ENCODE measurements around the gene ACSM2B.
"Not testable (repeated sequence)": the region's sequence is repeated elsewhere in the genome, so short reads cannot be mapped to it uniquely, and the experiment has no call there.

The ACSM2B gene

GRCh38 chr16:20520103-20520502 lies 56.1 kb downstream of the ACSM2B start:
- H3K9ac ChIP-seq (ENCODE audit: low read depth, low read length) = no peak overlapping the region
- no peaks in the 10 kb centered on the region for H3K36me3 ChIP-seq (ENCODE audit: insufficient read depth, low read length)
- H3K9me3 ChIP-seq (ENCODE audit: control insufficient read depth, insufficient read depth, low read length) = no peaks in the 10 kb centered on the region
- H3K4me1 ChIP-seq (ENCODE audit: insufficient read depth, low read length) = no peaks in the 10 kb centered on the region

- no peaks in the 10 kb centered on the region for H3K9me3 ChIP-seq (ENCODE audit: control insufficient read depth, insufficient read depth, low read length)
- H3K4me1 ChIP-seq (ENCODE audit: insufficient read depth, low read length) = no peaks in the 10 kb centered on the region
- no peaks in the 10 kb centered on the region for H3K36me3 ChIP-seq (ENCODE audit: insufficient read depth, low read length)
- no peak overlapping the region for H3K9ac ChIP-seq (ENCODE audit: low read depth, low read length)
Measured at GRCh38 chr16:20519231-20519630, 56.9 kb downstream of the ACSM2B start.

GRCh38 chr16:20517149-20517548 lies 59.0 kb downstream of the ACSM2B start:
- H3K9ac ChIP-seq (ENCODE audit: low read depth, low read length) = no peak overlapping the region
- H3K4me1 ChIP-seq (ENCODE audit: insufficient read depth, low read length) = no peaks in the 10 kb centered on the region
- no peaks in the 10 kb centered on the region for H3K36me3 ChIP-seq (ENCODE audit: insufficient read depth, low read length)
- H3K9me3 ChIP-seq (ENCODE audit: control insufficient read depth, insufficient read depth, low read length) = no peaks in the 10 kb centered on the region

- Histone ChIP-seq H3K4me1 (ENCODE audit: insufficient read depth, low read length) (no peaks in the 10 kb centered on the region), H3K36me3 (ENCODE audit: insufficient read depth, low read length) (no peaks in the 10 kb centered on the region), H3K9ac (ENCODE audit: low read depth, low read length) (no peak overlapping the region), H3K9me3 (ENCODE audit: control insufficient read depth, insufficient read depth, low read length) (no peaks in the 10 kb centered on the region)
Measured at GRCh38 chr16:20515688-20516090, 60.5 kb downstream of the ACSM2B start.

GRCh38 chr16:20510323-20510722 lies 65.8 kb downstream of the ACSM2B start:
- H3K36me3 ChIP-seq (ENCODE audit: insufficient read depth, low read length) = no peaks in the 10 kb centered on the region

GRCh38 chr16:20507280-20507679 lies 68.9 kb downstream of the ACSM2B start:
- Histone ChIP-seq H3K9ac (ENCODE audit: low read depth, low read length) (no peak overlapping the region), H3K4me1 (ENCODE audit: insufficient read depth, low read length) (no peaks in the 10 kb centered on the region), H3K36me3 (ENCODE audit: insufficient read depth, low read length) (no peaks in the 10 kb centered on the region), H3K9me3 (ENCODE audit: control insufficient read depth, insufficient read depth, low read length) (no peaks in the 10 kb centered on the region)

More at GRCh38 chr16:20510323-20510722, 65.8 kb downstream of the ACSM2B start:
- H3K9ac ChIP-seq (ENCODE audit: low read depth, low read length) = no peak overlapping the region
- no peaks in the 10 kb centered on the region for H3K9me3 ChIP-seq (ENCODE audit: control insufficient read depth, insufficient read depth, low read length)
- no peaks in the 10 kb centered on the region for H3K4me1 ChIP-seq (ENCODE audit: insufficient read depth, low read length)

- H3K9ac ChIP-seq (ENCODE audit: low read depth, low read length) = no peak overlapping the region
- no peaks in the 10 kb centered on the region for H3K36me3 ChIP-seq (ENCODE audit: insufficient read depth, low read length)
- H3K4me1 ChIP-seq (ENCODE audit: insufficient read depth, low read length) = no peaks in the 10 kb centered on the region
- H3K9me3 ChIP-seq (ENCODE audit: control insufficient read depth, insufficient read depth, low read length) = no peaks in the 10 kb centered on the region
Measured at GRCh38 chr16:20504418-20504817, 71.7 kb downstream of the ACSM2B start.

GRCh38 chr16:20491448-20491847 lies 84.7 kb downstream of the ACSM2B start:
- not testable (repeated sequence) for H3K36me3 ChIP-seq (ENCODE audit: insufficient read depth, low read length); H3K9ac ChIP-seq (ENCODE audit: low read depth, low read length); H3K9me3 ChIP-seq (ENCODE audit: control insufficient read depth, insufficient read depth, low read length); H3K4me1 ChIP-seq (ENCODE audit: insufficient read depth, low read length)

GRCh38 chr16:20490994-20491393 lies 85.2 kb downstream of the ACSM2B start:
- not testable (repeated sequence) for H3K9me3 ChIP-seq (ENCODE audit: control insufficient read depth, insufficient read depth, low read length); H3K9ac ChIP-seq (ENCODE audit: low read depth, low read length); H3K4me1 ChIP-seq (ENCODE audit: insufficient read depth, low read length)

More at GRCh38 chr16:20490994-20491393, 85.2 kb downstream of the ACSM2B start:
- not testable (repeated sequence) for H3K36me3 ChIP-seq (ENCODE audit: insufficient read depth, low read length)

Data from ES-I3 (cell line).